Measurements from ENCODE around the gene LRRC27.
"Not testable (repeated sequence)": the region's sequence is repeated elsewhere in the genome, so short reads cannot be mapped to it uniquely, and the experiment has no call there.

The LRRC27 gene

GRCh38 chr10:132385721-132386418, 53.9 kb downstream of the LRRC27 start:
- no peak for TF ChIP-seq CTCF (IDR thresholded peaks at IDR 0.05; ENCODE audit: insufficient read depth, low read length, missing control alignments)
- POLR2A ChIA-PET, result no interaction called here
- H3K4me3 ChIP-seq (ENCODE audit: low read depth, low read length), result no peak overlapping the region
- DNase-seq (ENCODE audit: low read depth, low spot score), result no peak
- CTCF ChIA-PET, result interaction anchor here (1.5 kb wide), 1 partner anchor 25 kb away, joined by 3 read pairs; no protein-coding TSS in a partner anchor

- ChIA-PET CTCF (interaction anchor here (1.5 kb wide), 1 partner anchor 25 kb away, joined by 3 read pairs; no protein-coding TSS in a partner anchor), POLR2A (no interaction called here)
- DNase-seq (ENCODE audit: low read depth, low spot score), result no peak
- TF ChIP-seq CTCF (IDR thresholded peaks at IDR 0.05; ENCODE audit: insufficient read depth, low read length, missing control alignments), result no peak
- no peak overlapping the region for H3K4me3 ChIP-seq (ENCODE audit: low read depth, low read length)
Observed at GRCh38 chr10:132386419-132386831, 54.4 kb downstream of the LRRC27 start.

- H3K4me3 ChIP-seq (ENCODE audit: low read depth, low read length); DNase-seq (ENCODE audit: low read depth, low spot score); POLR2A ChIA-PET: not testable (repeated sequence)
- CTCF ChIA-PET, result interaction anchor here (0.7 to 0.9 kb wide), 2 partner anchors 24 to 61 kb away, joined by 4 to 5 read pairs; no protein-coding TSS in a partner anchor
Observed at GRCh38 chr10:132386896-132387295, 54.9 kb downstream of the LRRC27 start.

GRCh38 chr10:132387764-132388210, 55.8 kb downstream of the LRRC27 start:
- TF ChIP-seq CTCF (IDR thresholded peaks at IDR 0.05; ENCODE audit: insufficient read depth, low read length, missing control alignments), result peak; percentile 86
- POLR2A ChIA-PET, result no interaction called here
- CTCF ChIA-PET, result interaction anchor here (0.7 to 1.0 kb wide), 5 partner anchors 10 to 66 kb away, joined by 4 to 6 read pairs (median 5); no protein-coding TSS in a partner anchor
- H3K4me3 ChIP-seq (ENCODE audit: low read depth, low read length), result no peak overlapping the region
- DNase-seq (ENCODE audit: low read depth, low spot score), result no peak

- CTCF ChIA-PET, result interaction anchor here (1.0 kb wide), 1 partner anchor 65 kb away, joined by 4 read pairs; no protein-coding TSS in a partner anchor
- no peak for TF ChIP-seq CTCF (IDR thresholded peaks at IDR 0.05; ENCODE audit: insufficient read depth, low read length, missing control alignments)
Observed at GRCh38 chr10:132388891-132389432, 57.0 kb downstream of the LRRC27 start.

GRCh38 chr10:132389433-132390169, 57.6 kb downstream of the LRRC27 start:
- POLR2A ChIA-PET, result interaction anchor here (0.6 kb wide), 1 partner anchor 159 kb away, joined by 4 read pairs; no protein-coding TSS in a partner anchor
- no peak for TF ChIP-seq CTCF (IDR thresholded peaks at IDR 0.05; ENCODE audit: insufficient read depth, low read length, missing control alignments)
- no peak overlapping the region for H3K4me3 ChIP-seq (ENCODE audit: low read depth, low read length)
- DNase-seq (ENCODE audit: low read depth, low spot score), result no peak
- CTCF ChIA-PET, result interaction anchor here (1.0 kb wide), 1 partner anchor 64 kb away, joined by 4 read pairs; no protein-coding TSS in a partner anchor

More at GRCh38 chr10:132388891-132389432, 57.0 kb downstream of the LRRC27 start:
- no peak overlapping the region for H3K4me3 ChIP-seq (ENCODE audit: low read depth, low read length)
- POLR2A ChIA-PET, result no interaction called here
- DNase-seq (ENCODE audit: low read depth, low spot score), result no peak

All from AG04449 (cell line).